Stimulated activated CD8-positive, alpha-beta memory T cell treated with anti-CD3 and anti-CD28 coated beads, Interleukin-7, amount 100 ng/mL, for 48 hours (primary cell): Measurements from ENCODE around the gene CRYBA1.
"Not testable (repeated sequence)": the region's sequence is repeated elsewhere in the genome, so short reads cannot be mapped to it uniquely, and the experiment has no call there.

Experiments
- DNase-seq, 2 donors: peaks; one replicate each; pipeline ENCODE4 v3.0.0-alpha.2; 2020; ENCODE audit warnings: low read depth in 1 of 2; ENCODE audit errors: extremely low read depth in 1 of 2

Gene CRYBA1

DNA sequence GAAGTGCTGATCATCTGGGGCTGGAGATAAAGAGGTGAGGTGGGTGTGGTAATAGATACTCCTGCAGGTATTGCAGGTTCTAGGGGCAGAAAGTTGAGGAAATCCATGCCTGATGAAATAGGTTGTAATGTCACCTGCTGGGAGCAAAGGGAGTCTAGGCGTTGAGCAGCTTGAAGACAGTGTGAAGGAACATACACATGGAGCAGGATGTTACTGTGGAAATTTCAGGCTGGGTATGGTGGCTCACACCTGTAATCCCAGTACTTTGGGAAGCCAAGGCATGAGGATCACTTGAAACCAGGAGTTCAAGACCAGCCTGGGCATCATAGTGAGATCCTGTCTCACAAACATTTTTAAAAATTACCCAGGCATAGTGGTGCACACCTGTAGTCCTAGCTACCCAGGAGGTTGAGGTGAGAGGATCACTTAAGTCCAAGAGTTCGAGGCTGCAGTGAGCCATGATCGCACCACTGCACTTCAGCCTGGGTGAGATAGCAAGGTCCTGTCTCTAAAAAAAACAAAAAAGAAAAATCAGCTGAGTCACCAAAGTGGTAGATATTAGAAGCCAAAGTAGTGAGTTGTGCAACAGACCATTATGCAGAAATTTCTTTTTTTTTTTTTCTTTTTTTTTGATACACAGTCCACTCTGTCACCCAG, 9.1 kb upstream of the CRYBA1 start:
- no peak for DNase-seq

DNA sequence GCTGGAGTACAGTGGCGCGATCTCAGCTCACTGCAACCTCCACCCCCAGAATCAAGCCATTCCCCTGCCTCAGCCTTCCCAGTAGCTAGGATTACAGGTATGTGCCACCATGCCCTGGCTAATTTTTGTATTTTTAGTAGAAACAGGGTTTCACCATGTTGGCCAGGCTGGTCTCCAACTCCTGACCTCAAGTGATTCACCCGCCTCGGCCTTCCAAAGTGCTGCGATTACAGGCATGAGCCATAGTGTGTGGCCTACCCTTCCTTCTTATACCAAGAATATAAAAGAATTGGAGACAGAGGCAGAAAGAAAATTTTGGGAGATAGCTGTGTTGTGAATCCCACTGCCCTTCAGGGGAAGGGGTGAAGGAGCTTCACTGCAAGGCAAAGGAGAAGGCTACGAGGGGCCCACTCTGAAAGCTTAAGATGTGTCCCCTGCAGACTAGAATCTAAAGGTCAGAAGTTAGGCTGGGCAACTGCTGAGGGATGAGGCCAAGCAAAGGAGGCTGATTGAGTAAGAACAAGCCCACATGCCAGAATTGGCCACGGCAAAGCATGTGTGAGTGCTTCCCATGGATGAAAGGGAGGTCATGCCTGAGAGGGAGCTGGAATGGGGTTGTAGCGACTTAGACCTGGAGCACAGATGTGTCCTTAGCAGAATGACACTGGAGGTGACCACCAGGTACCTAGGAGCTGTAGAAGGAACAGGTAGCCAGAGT, 8.4 kb upstream of the CRYBA1 start:
- no peak for DNase-seq

DNA sequence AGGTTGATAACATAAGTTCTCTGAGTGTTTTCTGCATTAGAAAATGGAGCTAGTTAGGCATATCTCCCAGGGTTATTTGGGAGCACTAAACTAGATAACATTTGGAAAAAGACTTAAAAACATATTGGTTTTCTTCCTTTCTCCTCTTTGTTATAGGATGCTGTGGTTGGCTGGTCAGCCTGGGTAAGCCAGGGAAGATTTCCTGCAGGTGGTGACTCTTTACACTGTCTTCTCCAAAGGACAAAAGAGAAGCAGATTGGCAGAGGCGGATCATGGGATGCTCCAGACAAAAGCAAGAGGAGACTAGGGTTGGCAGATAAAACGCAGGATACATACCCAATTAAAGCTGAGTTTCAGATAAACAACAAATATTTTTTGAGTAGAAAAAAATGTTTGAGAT, 6.2 kb upstream of the CRYBA1 start:
- no peak for DNase-seq

DNA sequence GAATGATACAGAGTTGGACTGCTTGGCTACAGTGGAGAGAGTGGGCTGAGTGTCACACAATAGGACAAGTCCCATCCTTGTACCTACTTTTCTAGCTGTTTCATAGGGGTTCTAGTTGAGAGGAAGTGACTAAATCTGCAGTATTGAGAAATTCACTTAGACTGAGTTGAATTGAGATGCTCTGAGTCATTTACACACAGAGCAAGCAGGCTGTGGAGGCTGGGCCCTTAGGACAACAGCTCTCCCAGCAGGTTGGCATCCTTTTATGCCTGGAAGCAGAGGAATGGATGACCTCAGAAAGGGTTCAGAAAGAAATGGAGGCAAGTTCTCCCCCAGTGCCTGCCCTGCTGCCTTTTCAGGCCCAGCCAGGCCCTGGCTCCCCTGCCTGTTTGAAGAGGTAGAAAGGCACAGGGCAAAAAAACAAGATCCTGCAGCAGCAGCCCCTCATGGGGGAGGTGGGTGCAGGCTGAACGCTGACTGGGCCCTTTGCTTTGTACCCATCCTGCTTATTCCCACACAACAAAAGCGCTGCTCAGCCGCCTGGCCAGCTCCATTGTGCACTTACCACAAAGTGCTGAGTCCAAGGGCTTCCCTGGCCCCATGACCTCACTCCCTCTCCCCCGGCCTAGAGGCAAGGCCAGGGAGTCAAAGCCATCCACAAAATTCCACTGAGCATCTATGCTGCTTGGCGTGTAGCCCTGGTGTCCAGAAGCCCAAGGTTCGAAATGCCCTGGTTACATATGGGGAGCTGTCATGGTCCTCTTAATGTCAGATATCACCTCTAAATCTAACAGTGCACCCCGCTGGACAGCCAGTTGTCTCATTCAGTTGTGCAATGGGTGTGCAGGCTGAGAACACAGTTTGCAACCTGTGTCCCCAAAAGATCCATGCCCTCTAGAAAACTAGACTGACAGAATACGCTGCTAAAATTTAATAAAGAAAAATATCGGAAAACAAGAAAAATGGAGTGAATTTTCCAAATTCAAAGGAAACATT, 5.4 kb upstream of the CRYBA1 start:
- DNase-seq: peak in 1 of 2 donors; percentile 9

DNA sequence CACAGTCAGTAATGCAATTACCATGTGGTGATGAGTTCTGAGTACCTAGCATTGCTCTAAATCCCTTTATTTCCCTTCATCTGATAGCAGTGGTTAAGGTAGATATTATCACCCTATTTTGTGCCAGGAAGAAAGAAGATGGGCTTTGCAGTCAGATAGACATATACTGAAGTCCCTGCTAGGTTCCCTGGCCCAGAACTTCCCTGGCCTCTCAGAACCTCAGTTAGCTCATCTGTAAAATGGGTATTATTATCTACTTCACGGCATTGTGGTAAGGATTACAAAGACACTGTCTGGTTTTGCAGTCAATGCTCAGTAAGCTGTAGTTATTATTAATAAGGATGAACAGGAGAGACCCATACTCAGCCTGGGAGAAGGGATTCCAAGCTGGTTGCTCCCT, 4.6 kb upstream of the CRYBA1 start:
- DNase-seq: no peak

DNA sequence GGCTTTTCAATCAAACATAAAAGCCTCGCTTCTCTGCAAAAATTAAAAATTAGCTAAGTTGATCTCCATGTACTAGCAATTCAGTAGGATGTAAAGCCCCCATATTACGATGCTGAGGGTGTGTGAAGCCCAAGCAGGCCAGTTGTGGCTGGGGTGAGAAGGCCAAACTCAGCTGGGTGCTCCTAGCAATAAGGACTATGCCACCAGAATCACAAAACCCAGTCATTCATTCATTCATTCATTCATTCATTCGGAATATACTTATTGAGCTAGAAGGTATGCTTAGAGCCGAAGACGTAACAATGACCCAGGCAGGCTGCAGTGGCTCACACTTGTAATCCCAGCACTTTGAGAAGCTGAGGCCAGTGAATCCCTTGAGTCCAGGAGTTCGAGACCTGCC, 3.9 kb upstream of the CRYBA1 start:
- no peak for DNase-seq

DNA sequence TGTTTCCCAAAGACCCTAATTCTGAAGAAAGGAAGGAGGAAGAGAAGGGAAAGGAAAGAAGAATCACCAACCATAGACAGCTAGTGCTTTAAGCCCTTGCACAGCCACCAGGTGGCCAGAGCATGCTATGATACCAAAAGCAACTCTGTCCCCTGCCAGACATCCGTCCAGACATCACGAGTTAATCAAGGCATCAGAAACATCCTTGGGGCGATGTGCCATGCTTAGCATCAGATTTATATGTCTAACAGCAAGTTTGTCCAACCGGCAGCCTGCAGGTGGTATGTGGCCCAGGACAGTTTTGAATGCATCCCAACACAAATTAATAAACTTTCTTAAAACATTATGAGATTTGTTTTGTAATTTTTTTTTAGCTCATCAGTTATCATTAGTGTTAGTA, 2.9 kb upstream of the CRYBA1 start:
- DNase-seq: no peak

DNA sequence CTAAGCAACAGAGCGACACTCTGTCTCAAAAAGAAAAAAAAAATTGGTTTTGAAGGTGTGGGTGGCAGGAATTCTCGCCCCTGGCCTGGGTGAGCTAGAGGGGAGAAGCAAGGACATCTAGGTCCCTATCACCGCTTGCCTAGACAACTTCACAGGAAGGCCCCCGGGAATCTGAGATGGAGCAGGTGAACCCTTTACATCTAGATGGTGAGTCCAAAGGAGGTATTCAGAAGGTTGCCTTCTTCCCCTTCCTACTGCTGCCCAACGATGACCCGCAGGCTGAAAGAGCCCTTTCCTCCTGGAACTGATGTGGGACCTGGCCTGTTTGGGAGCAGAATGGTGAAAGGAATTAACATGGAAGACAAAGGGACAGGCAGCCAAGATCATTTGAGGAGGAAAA, 1.3 kb upstream of the CRYBA1 start:
- no peak for DNase-seq

DNA sequence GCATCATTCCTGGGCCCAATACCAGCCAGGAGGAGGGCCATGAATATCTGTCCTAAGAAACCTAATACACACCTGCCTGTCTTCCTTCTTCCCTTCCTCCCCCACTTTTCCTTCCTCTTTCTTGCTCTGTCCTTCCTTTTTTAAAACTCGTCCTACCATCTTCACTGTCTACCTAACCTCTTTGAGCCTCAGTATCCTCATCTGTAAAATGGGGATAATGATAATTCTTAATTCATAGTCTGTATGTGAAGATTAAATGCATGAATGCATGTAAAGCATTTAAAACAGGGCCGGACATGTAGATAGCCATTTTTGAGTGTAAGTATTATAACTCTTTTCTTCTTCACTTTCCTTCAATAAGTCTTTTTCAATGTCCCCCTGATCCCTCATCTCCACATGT, 560 bp downstream of the CRYBA1 start:
- DNase-seq: no peak

DNA sequence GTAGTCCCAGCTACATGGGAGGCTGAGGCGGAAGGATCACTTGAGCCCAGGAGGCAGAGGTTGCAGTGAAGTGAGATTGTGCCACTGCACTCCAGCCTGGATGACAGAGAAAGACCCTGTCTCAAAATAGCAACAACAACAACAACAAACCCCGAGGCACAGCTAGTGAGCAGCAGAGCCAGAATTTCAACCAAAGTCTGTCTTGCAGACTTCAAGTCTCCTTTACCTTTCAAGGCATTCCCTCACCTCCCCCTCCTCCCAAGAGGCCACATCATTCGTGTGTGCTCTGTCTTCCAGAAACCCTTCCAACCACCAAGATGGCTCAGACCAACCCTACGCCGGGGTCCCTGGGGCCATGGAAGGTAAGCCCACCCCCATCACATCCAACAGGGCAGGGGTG, 2.2 kb downstream of the CRYBA1 start:
- no peak for DNase-seq

DNA sequence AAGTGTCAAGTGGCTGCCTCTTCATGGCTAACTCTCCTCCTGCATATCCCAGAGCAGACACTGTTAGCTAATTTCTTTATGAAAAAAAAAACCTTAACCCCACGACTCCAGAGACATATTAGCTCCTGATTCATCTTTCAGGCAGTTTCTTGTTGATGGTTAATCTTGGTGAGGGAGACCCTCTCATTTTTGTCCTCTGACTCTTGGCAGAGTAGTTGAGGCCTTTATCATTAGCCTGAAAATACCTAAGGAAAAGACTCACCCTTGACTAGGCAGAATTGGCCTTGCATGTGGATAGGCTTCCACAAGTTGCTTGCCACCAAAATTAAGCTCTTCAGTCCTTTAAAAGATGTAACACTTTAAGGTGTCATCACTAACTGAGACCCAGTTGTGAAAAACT, 4.0 kb downstream of the CRYBA1 start:
- DNase-seq: no peak

DNA sequence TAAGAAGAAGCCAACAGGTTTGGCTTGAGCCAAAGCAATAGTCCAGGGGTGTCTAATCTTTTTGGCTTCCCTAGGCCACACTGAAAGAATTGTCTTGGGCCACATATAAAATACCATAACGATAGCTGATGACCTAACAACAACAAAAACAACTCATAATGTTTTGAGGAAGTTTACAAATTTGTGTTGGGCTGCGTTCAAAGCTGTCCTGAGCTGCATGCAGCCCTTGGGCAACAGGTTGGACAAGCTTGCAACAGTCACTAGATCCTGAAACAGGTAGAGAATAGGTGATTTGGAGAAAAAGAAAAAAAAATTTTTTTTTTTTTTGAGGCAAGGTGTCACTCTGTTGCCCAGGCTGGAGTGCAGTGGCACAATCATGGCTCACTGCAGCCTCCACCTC, 4.5 kb downstream of the CRYBA1 start:
- no peak for DNase-seq

DNA sequence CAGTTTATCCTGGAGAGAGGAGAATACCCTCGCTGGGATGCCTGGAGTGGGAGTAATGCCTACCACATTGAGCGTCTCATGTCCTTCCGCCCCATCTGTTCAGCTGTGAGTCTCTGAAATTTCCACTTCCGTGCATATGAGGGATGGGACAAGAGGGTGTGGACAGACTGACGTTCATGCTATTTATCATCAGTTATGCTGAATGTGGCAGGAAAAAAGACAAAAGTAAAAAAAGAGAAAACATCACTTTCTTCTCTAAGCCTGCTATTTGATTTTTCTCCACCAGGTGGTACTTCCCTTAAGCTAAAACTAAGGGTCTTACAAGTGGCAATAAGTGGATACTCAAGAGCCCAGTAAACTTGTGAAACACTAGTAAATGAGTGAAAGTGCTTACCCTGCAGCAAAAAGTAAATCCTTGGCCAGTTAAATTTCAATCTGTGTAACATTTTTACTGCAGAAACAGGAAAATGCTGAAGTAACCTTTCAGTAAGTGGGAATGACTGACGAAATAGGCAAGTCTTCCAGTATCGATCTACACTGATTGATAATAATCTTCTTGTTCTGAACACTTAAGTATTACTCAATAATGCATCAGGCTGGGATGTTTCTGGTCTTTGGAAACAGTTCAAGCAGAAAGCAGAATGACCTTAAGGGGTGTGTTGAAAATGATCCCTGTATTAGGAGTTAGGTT, 5.6 kb downstream of the CRYBA1 start:
- no peak for DNase-seq

DNA sequence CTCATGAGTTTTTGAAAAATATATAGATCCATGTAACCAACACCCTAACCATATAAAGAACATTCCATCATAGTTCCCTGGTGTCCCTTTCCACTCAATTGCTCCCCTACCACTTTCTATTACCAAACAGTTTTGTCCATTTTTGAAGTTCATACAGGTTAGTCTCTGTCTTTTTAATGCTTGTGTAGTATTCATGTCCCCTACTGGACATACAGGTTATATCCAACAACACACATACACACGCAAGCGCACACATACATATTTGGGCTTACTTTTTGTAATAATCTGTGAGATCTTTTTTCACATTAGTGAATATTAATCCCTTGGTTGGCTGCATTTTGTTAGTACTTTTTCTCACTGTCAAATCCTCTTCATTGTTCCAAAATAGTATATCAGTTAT, 6.4 kb downstream of the CRYBA1 start:
- DNase-seq: no peak

DNA sequence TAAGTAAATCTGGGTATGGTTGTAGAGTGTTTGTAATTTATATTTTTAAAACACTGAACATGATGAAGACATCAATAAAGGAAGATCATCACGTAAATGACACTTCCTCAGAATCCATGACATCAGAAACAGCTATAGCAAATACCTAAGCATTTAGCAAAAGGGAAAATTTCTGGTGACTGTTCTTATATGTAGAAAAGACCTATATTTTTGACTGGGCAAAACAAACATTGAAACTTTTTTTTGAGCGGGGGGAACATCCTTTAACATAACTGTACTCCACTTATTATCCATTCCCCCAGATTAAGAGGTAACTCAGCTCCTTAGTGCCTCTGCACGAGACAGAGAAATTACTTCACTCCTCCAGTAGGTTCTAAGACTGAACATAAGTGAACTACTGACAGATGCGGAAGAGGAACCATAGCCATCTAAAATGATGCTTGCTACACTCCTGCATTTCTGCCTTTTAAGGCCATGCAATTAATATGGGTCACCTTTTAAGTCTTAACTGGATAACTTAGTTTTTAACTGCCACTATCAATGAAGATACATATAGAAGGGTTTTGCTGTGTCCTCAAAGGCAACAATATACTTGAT, 9.4 kb downstream of the CRYBA1 start:
- DNase-seq: no peak

DNA sequence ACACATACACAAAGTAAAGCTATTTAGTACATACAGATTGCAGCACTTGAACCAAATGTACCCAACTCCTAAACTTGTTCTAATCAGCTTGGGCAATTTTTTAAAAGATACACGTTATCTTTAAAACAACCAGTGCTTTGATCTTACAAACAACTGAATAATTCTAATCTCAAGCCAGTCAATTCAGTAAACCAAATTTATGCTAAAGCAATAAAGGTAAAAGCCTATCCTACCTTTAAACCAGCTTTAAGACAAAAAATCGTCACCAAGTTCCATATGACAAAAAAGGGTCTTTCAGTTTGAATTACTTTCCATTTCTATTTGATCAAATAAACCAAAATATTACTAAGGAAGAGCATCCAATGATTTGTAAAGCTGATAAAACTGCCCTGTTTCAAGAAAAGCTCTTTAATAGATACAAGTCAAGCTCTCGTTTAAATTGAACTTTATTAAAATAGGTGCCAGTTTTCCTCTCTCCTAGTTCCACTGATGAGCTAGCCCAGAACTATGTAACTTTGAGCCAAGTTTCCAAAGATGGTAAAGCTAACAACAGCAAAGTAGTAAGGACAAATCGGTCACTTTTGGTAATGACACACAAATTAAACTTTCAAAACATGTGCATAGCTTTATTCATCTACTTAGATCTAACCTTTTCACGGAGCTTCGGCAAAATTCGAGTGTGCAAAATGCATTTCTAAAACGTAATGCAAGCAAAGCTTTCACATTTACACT, 10.2 kb downstream of the CRYBA1 start:
- no peak for DNase-seq

DNA sequence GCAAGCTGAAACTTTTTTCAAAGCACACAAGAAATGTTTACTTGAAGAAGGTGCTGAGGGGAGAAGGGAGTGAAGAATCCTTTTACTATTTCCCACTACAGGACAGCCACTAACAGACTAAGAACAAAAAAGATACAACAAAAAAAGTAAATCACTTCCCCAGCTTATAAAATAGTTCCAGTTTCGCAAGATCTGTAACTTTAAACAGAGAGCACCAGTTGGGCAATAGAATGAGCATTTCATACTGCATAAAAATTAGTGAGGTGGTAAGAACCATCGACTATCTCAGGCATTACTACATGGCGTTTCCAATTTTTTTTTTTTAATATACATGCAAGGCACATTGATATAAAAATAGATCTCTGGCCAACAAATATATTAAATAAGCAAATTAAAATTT, 11.1 kb downstream of the CRYBA1 start:
- DNase-seq: no peak

DNA sequence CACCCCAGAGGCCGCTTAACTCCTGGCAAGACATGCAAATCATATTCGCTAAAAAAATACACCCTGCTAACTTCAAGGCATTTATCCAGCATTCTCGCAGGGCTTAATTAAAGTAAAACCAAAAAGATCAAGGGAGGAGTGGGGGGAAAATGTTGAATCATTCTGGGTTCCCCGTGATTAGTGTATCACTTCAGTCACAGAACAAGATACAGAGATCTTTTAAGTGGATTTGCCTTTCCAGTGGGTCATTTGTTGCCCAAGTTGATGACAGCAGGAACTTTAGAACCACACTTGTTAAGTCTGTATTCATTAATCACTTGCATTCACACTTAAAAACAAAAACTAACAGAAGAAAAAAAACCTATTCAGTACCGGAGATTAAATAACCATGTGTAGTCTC, 17.3 kb downstream of the CRYBA1 start:
- no peak for DNase-seq

DNA sequence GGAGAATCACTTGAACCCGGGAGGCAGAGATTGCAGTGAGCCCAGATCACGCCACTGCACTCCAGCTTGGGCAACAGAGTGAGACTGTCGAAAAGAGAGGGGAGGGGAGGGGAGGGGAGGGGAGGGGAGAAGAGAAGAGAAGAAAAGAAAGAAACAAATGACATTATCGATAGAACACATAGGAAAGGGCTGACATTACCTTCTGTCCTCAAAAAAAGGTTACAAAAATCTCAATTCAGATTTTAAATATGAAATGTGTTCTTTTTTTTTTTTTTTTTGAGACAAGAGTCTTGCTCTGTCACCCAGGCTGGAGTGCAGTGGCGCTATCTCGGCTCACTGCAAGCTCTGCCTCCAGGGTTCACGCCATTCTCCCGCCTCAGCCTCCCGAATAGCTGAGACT, 25.3 kb downstream of the CRYBA1 start:
- not testable (repeated sequence) for DNase-seq

DNA sequence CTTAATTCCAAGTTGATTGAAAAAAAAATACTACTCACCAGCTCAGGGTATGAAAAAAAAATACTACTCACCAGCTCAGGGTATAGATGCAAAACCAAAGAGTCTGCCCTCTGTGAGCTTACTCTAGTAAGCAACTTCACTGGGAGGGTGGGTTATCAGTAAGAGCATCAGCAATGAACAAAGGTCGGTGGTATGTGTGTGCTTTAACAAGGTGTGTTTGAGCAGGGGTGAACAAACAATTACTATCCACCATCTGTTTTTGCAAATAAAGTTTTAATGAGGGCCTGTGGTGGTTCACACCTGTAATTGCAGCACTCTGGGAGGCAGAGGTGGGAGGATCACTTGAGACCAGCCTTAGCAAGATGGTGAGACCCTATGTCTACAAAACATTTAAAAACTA, 27.3 kb downstream of the CRYBA1 start:
- no peak for DNase-seq
